A549 (cell line): ENCODE measurements around the gene PTPN6.

Experiments used
- CBX2 ChIP-seq: fragments of 200-600 bp; sonication (generic); IDR thresholded peaks from 2 replicates; pipeline ENCODE4 v1.6.1; 2016; ENCODE audit warnings: low read depth, mild to moderate bottlenecking, borderline replicate concordance
- EP300 ChIP-seq, 2 experiments: fragments of >200 bp; sonication (Bioruptor Twin); formaldehyde crosslinking; IDR thresholded peaks; 2 replicates in 1 of 2; 3 replicates in 1 of 2; pipeline ENCODE4 v1.6.1; 2016 to 2017
- ESRRA ChIP-seq: fragments of 150-350 bp; IDR thresholded peaks from 2 replicates; pipeline ENCODE4 v1.6.1; 2014; ENCODE audit warnings: mild to moderate bottlenecking, low read length, borderline replicate concordance
- HOXA7 ChIP-seq: fragments of 250-450 bp; sonication (Bioruptor Pico); IDR thresholded peaks from 2 replicates; pipeline ENCODE4 v1.5.0; 2020; ENCODE audit warnings: mild to moderate bottlenecking, moderate library complexity
- POLR2A ChIP-seq: IDR thresholded peaks from 2 replicates; pipeline ENCODE4 v1.6.1; 2012; ENCODE audit warnings: mild to moderate bottlenecking, low read length
- RAD21 ChIP-seq, 2 experiments: fragments of >200 bp in 1 of 2; sonication (Bioruptor Twin) in 1 of 2; formaldehyde crosslinking in 1 of 2; IDR thresholded peaks in 1 of 2; conservative IDR thresholded peaks in 1 of 2; 2 replicates in 1 of 2; 3 replicates in 1 of 2; pipeline ENCODE4 v1.6.1; 2012 to 2018; ENCODE audit warnings: inconsistent platforms in 1 of 2
- SMC3 ChIP-seq: fragments of >200 bp; sonication (Bioruptor Twin); formaldehyde crosslinking; IDR thresholded peaks from 3 replicates; pipeline ENCODE4 v1.6.1; 2018; ENCODE audit warnings: inconsistent platforms
- SREBF2 ChIP-seq: fragments of 450-650 bp; IDR thresholded peaks from 2 replicates; pipeline ENCODE4 v1.6.1; 2014; ENCODE audit warnings: mild to moderate bottlenecking, moderate library complexity
- TP53 ChIP-seq: fragments of 250-450 bp; sonication (Bioruptor Pico); IDR thresholded peaks from 2 replicates; pipeline ENCODE4 v1.5.0; 2021; ENCODE audit warnings: mild to moderate bottlenecking, moderate library complexity
- ZFP36 ChIP-seq: fragments of 450-650 bp; IDR thresholded peaks from 2 replicates; pipeline ENCODE4 v1.6.1; 2014; ENCODE audit warnings: borderline replicate concordance; ENCODE audit not compliant: partially characterized antibody
- TF ChIP-seq, protein P1 (sequence below): fragments of >200 bp; sonication (Bioruptor Twin); formaldehyde crosslinking; IDR thresholded peaks from 3 replicates; pipeline ENCODE4 v1.5.1; 2016
- TF ChIP-seq, protein P2 (sequence below): fragments of >200 bp; sonication (Bioruptor Twin); formaldehyde crosslinking; IDR thresholded peaks from 3 replicates; pipeline ENCODE4 v1.6.1; 2016
- TF ChIP-seq, protein P3 (sequence below): IDR thresholded peaks from 2 replicates; pipeline ENCODE4 v1.6.1; 2012
- TF ChIP-seq, protein P4 (sequence below): fragments of 450-650 bp; IDR thresholded peaks from 2 replicates; pipeline ENCODE4 v1.6.1; 2014; ENCODE audit warnings: antibody characterized with exemption

- TF ChIP-seq, protein P1, sequence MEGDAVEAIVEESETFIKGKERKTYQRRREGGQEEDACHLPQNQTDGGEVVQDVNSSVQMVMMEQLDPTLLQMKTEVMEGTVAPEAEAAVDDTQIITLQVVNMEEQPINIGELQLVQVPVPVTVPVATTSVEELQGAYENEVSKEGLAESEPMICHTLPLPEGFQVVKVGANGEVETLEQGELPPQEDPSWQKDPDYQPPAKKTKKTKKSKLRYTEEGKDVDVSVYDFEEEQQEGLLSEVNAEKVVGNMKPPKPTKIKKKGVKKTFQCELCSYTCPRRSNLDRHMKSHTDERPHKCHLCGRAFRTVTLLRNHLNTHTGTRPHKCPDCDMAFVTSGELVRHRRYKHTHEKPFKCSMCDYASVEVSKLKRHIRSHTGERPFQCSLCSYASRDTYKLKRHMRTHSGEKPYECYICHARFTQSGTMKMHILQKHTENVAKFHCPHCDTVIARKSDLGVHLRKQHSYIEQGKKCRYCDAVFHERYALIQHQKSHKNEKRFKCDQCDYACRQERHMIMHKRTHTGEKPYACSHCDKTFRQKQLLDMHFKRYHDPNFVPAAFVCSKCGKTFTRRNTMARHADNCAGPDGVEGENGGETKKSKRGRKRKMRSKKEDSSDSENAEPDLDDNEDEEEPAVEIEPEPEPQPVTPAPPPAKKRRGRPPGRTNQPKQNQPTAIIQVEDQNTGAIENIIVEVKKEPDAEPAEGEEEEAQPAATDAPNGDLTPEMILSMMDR, result no peak
- no peak for TF ChIP-seq RAD21 (conservative IDR thresholded peaks at IDR 0.05 in 1 of 2, IDR thresholded peaks at IDR 0.05 in 1 of 2)
- TF ChIP-seq POLR2A, result no peak
- TF ChIP-seq TP53 (CRISPR knock-in tag), result no peak
- no peak for TF ChIP-seq SMC3
- no peak for TF ChIP-seq ZFP36
- TF ChIP-seq, protein P2, sequence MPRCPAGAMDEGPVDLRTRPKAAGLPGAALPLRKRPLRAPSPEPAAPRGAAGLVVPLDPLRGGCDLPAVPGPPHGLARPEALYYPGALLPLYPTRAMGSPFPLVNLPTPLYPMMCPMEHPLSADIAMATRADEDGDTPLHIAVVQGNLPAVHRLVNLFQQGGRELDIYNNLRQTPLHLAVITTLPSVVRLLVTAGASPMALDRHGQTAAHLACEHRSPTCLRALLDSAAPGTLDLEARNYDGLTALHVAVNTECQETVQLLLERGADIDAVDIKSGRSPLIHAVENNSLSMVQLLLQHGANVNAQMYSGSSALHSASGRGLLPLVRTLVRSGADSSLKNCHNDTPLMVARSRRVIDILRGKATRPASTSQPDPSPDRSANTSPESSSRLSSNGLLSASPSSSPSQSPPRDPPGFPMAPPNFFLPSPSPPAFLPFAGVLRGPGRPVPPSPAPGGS, result no peak
- TF ChIP-seq, protein P3, sequence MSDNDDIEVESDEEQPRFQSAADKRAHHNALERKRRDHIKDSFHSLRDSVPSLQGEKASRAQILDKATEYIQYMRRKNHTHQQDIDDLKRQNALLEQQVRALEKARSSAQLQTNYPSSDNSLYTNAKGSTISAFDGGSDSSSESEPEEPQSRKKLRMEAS, result no peak
- TF ChIP-seq, protein P4, sequence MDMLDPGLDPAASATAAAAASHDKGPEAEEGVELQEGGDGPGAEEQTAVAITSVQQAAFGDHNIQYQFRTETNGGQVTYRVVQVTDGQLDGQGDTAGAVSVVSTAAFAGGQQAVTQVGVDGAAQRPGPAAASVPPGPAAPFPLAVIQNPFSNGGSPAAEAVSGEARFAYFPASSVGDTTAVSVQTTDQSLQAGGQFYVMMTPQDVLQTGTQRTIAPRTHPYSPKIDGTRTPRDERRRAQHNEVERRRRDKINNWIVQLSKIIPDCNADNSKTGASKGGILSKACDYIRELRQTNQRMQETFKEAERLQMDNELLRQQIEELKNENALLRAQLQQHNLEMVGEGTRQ, result no peak
- TF ChIP-seq HOXA7 (CRISPR knock-in tag), result no peak
- no peak for TF ChIP-seq CBX2
- no peak for TF ChIP-seq EP300 (IDR thresholded peaks at IDR 0.05)
- TF ChIP-seq ESRRA, result no peak
- TF ChIP-seq SREBF2, result no peak
Measured at GRCh38 chr12:6932766-6933165, 18.4 kb upstream of the PTPN6 start.
